ENCODE data around the gene HSD11B1L. TPM values are rescaled to one million over a fixed set of nuclear protein-coding genes. Genes with fewer than 3 reads are reported as not detected.
"Not testable (repeated sequence)": the region's sequence is repeated elsewhere in the genome, so short reads cannot be mapped to it uniquely, and the experiment has no call there.

The HSD11B1L gene
- total and polyA plus RNA-seq, 4 donors: 3.9 to 12.0 (median 7.1) TPM

DNA sequence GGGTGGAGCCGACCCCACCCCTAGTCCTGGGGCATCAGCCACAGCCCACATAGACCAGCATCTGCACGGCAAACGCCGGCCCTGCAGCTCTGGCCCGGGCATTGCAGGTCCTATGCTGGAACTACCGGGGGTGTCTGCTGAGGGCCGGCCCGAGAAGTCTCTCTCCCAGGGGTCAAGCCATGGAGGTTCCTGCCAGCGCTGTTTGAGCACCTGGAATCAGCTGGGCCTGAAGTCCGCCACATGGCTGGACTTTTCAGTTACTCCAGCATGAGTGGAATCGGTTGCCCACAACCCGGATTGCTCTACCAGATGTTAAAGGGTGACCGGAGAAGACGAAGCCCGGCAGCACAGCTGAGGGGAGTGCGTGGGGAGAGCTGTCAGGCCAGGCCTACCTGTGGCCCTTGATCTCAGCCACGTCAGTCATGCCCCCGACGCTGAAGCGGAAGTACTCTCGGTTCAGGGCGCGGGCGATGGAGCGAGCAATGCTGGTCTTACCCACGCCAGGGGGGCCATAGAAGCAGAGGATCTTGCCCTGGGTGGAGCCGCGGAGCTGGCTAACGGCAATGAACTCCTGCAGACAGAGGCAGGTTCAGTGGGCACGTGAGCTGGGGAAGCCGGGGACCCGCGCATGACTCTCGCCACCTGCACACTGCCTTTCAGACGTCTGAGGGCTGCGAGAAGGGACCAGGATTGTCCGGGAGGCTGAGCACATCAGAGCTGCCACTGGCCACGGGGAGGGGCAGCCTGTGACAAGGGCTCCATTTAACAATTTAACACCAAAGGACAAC, 18.0 kb downstream of the HSD11B1L start:
- 89% methylated on average over 38 of the region's 38 CpGs for WGBS, 2 donors
- intact Hi-C loops (cut with DNase I): no loop called here
- no peaks in the 10 kb centered on the region for H3K27me3 ChIP-seq (ENCODE audit: control insufficient read depth in 1 of 2, insufficient read depth in 2 of 2, low read length in 1 of 2)
- H3K27ac ChIP-seq (ENCODE audit: low read depth in 1 of 2, low read length in 2 of 2): no peak overlapping the region
- peaks cover 0 to 10% of the 10 kb centered on the region in 2 donors for H3K36me3 ChIP-seq (ENCODE audit: control insufficient read depth in 1 of 2, insufficient read depth in 2 of 2, low read length in 1 of 2)
- no peak overlapping the region for H3K4me3 ChIP-seq (ENCODE audit: low read length in 2 of 2)
- H3K9me3 ChIP-seq (ENCODE audit: control insufficient read depth, low read length): no peaks in the 10 kb centered on the region
- no peaks in the 10 kb centered on the region for H3K4me1 ChIP-seq (ENCODE audit: control insufficient read depth in 1 of 2, insufficient read depth in 2 of 2, low read length in 2 of 2)
- DNase-seq (no peak), ATAC-seq (ENCODE audit: low FRiP score) (no peak)

DNA sequence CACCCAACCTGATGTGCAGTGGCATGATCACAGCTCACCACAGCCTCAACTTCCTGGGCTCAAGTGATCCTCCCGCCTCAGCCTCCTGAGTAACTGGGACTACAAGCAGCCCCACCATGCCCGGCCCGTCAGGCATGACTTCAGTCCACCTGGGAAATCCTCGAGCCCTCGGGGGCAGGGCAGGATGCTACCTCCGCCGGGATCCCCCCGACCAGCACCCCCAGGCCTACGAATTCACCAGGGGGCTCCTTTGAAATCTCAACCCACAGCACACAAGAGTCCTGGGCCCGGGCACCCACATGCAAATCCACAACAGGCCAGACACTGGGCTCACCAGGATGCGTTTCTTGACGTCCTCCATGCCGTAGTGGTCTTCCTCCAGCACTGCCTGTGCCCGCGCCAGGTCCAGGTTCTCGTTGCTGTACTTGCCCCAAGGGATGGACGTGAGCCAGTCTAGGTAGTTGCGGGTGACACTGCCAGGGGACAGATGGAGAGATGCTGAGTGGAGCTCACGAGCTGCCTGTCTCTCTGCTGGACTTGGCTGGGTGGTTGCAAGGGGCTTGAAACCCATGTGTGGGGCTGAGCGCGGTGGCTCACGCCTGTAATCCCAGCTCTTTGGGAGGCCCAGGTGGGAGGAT, 19.7 kb downstream of the HSD11B1L start:
- Histone ChIP-seq H3K4me1 (ENCODE audit: control insufficient read depth in 1 of 2, insufficient read depth in 2 of 2, low read length in 2 of 2) (no peaks in the 10 kb centered on the region), H3K27ac (ENCODE audit: low read depth in 1 of 2, low read length in 2 of 2) (no peak overlapping the region), H3K36me3 (ENCODE audit: control insufficient read depth in 1 of 2, insufficient read depth in 2 of 2, low read length in 1 of 2) (peaks cover 0 to 8% of the 10 kb centered on the region in 2 donors), H3K9me3 (ENCODE audit: control insufficient read depth, low read length) (no peaks in the 10 kb centered on the region), H3K4me3 (ENCODE audit: low read length in 2 of 2) (no peak overlapping the region), H3K27me3 (ENCODE audit: control insufficient read depth in 1 of 2, insufficient read depth in 2 of 2, low read length in 1 of 2) (no peaks in the 10 kb centered on the region)
- intact Hi-C loops (cut with DNase I): no loop called here
- 94 to 95% methylated on average over 22 of the region's 22 CpGs for WGBS, 2 donors
- no peak for DNase-seq
- ATAC-seq (ENCODE audit: low FRiP score): no peak

DNA sequence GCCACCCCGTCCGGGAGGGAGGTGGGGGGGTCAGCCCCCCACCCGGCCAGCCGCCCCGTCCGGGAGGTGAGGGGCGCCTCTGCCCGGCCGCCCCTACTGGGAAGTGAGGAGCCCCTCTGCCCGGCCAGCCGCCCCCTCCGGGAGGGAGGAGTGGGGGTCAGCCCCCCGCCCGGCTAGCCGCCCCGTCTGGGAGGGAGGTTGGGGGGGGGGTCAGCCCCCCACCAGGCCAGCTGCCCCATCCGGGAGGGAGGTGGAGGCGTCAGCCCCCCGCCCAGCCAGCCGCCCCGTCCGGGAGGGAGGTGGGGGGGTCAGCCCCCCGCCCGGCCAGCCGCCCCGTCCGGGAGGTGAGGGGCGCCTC, 21.2 kb downstream of the HSD11B1L start:
- H3K36me3 ChIP-seq (ENCODE audit: control insufficient read depth in 1 of 2, insufficient read depth in 2 of 2, low read length in 1 of 2); H3K4me1 ChIP-seq (ENCODE audit: control insufficient read depth in 1 of 2, insufficient read depth in 2 of 2, low read length in 2 of 2); H3K4me3 ChIP-seq (ENCODE audit: low read length in 2 of 2); H3K9me3 ChIP-seq (ENCODE audit: control insufficient read depth, low read length); DNase-seq; H3K27me3 ChIP-seq (ENCODE audit: control insufficient read depth in 1 of 2, insufficient read depth in 2 of 2, low read length in 1 of 2); intact Hi-C loops (cut with DNase I); H3K27ac ChIP-seq (ENCODE audit: low read depth in 1 of 2, low read length in 2 of 2); ATAC-seq (ENCODE audit: low FRiP score): not testable (repeated sequence)
- 86 to 90% methylated on average over 8 to 23 of the region's 28 CpGs for WGBS, 2 donors

DNA sequence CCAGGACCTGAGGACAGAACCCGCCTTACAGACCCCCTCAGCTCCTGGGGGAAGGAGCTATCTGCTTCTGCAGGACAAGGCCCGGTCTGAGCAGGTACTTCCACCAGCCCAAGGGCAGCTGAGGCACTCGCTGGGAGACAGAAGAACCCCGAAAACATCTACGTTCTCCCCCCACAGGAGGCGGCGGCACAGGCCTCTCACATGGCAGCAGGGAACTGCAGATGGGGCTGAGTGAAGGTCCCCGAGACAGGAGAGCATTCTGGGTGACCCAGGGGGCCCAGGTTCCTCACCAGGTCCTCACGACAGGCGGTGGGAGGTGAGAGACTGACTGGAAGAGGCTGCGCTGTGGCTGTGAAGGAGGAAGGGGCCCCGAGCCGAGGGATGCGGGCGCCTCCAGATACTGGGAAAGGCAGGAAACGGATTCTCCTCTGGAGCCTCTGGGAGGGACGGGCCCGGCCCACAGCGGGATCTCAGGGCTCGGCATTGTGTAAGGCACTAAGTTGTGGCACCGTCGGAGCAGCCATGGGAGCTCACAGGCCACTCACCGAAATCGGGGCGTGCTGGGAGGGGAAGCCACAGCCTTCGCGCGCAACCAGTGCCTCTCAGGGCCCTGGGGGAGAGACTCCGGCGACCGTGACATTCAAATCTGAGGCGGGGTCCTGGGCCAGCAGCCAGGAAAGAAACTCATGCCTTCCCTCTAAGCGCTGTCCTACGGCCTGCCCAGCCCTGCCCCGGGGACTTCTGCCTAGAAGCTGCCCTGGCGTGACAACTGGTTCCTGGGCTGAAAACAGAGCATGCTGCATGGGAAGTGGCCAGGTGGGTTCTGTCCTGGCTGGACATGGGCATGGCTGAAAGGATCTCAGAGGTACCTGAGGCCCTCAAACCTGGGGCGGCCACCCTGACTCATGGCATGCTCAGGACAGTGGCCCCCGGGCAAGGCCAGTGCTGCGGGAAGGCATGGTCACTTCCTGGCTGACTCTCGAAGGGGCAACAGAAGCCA, 23.3 kb downstream of the HSD11B1L start:
- H3K36me3 ChIP-seq (ENCODE audit: control insufficient read depth in 1 of 2, insufficient read depth in 2 of 2, low read length in 1 of 2): peaks cover 0 to under 1% of the 10 kb centered on the region in 2 donors
- WGBS, 2 donors: 96% methylated on average over 40 of the region's 40 CpGs
- H3K27ac ChIP-seq (ENCODE audit: low read depth in 1 of 2, low read length in 2 of 2): no peak overlapping the region
- DNase-seq: no peak
- no peak overlapping the region for H3K4me3 ChIP-seq (ENCODE audit: low read length in 2 of 2)
- no peaks in the 10 kb centered on the region for H3K27me3 ChIP-seq (ENCODE audit: control insufficient read depth in 1 of 2, insufficient read depth in 2 of 2, low read length in 1 of 2)
- ATAC-seq (ENCODE audit: low FRiP score): no peak
- no peaks in the 10 kb centered on the region for H3K9me3 ChIP-seq (ENCODE audit: control insufficient read depth, low read length)
- intact Hi-C loops (cut with DNase I): no loop called here
- H3K4me1 ChIP-seq (ENCODE audit: control insufficient read depth in 1 of 2, insufficient read depth in 2 of 2, low read length in 2 of 2): no peaks in the 10 kb centered on the region

GRCh38 chr19:5705552-5705951, 24.7 kb downstream of the HSD11B1L start:
- Histone ChIP-seq H3K27ac (ENCODE audit: low read depth in 1 of 2, low read length in 2 of 2) (no peak overlapping the region), H3K36me3 (ENCODE audit: control insufficient read depth in 1 of 2, insufficient read depth in 2 of 2, low read length in 1 of 2) (no peaks in the 10 kb centered on the region), H3K4me1 (ENCODE audit: control insufficient read depth in 1 of 2, insufficient read depth in 2 of 2, low read length in 2 of 2) (no peaks in the 10 kb centered on the region), H3K9me3 (ENCODE audit: control insufficient read depth, low read length) (no peaks in the 10 kb centered on the region), H3K4me3 (ENCODE audit: low read length in 2 of 2) (no peak overlapping the region), H3K27me3 (ENCODE audit: control insufficient read depth in 1 of 2, insufficient read depth in 2 of 2, low read length in 1 of 2) (no peaks in the 10 kb centered on the region)
- WGBS, 2 donors: 82 to 84% methylated on average over 16 of the region's 16 CpGs
- DNase-seq: no peak
- intact Hi-C loops (cut with DNase I): no loop called here
- ATAC-seq (ENCODE audit: low FRiP score): no peak

DNA sequence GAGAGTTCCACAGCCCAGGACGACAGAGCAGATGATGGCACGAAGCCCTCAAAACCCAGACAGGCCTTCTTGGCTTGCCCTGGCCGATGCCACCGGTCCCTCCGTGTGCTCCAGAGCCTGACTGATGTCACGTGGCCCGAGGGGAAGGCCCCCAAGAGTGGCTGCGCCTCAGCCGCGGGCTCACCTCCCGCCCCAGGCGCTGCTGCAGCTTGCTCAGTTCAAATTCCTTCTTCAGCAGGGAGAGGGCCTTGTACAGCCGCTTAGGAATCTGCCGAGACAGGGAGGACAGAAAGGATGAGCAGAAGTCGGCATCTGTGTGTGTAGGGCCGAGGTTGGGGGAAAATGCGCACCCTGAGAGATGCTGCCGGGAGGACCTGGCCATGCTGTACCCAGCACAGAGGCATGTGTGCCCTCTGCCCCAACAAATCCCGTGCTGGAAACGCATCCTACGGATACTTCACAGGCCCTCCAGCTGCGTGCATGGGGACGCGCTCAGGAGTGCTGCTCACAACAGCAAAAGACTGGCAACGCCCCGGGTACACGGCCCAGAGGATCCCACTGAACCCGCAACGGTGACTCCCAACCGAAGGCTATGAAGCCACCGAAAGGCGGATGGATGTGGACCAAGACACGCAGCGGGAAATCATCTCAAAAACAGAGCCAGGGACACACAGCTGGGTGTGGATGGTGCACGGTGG, 26.2 kb downstream of the HSD11B1L start:
- H3K27me3 ChIP-seq (ENCODE audit: control insufficient read depth in 1 of 2, insufficient read depth in 2 of 2, low read length in 1 of 2): no peaks in the 10 kb centered on the region
- no peaks in the 10 kb centered on the region for H3K9me3 ChIP-seq (ENCODE audit: control insufficient read depth, low read length)
- intact Hi-C loops (cut with DNase I): no loop called here
- H3K4me3 ChIP-seq (ENCODE audit: low read length in 2 of 2): no peak overlapping the region
- peaks cover 0 to 5% of the 10 kb centered on the region in 2 donors for H3K36me3 ChIP-seq (ENCODE audit: control insufficient read depth in 1 of 2, insufficient read depth in 2 of 2, low read length in 1 of 2)
- no peaks in the 10 kb centered on the region for H3K4me1 ChIP-seq (ENCODE audit: control insufficient read depth in 1 of 2, insufficient read depth in 2 of 2, low read length in 2 of 2)
- DNase-seq (peak in 1 of 2 donors; percentile 74), ATAC-seq (ENCODE audit: low FRiP score) (no peak)
- WGBS, 2 donors: 94 to 96% methylated on average over 35 of the region's 35 CpGs
- no peak overlapping the region for H3K27ac ChIP-seq (ENCODE audit: low read depth in 1 of 2, low read length in 2 of 2)

- peaks cover 0 to 7% of the 10 kb centered on the region in 2 donors for H3K36me3 ChIP-seq (ENCODE audit: control insufficient read depth in 1 of 2, insufficient read depth in 2 of 2, low read length in 1 of 2)
- H3K27me3 ChIP-seq (ENCODE audit: control insufficient read depth in 1 of 2, insufficient read depth in 2 of 2, low read length in 1 of 2): no peaks in the 10 kb centered on the region
- H3K4me3 ChIP-seq (ENCODE audit: low read length in 2 of 2): no peak overlapping the region
- DNase-seq: no peak
- intact Hi-C loops (cut with DNase I): no loop called here
- 91% methylated on average over 36 to 37 of the region's 37 CpGs for WGBS, 2 donors
- no peak overlapping the region for H3K27ac ChIP-seq (ENCODE audit: low read depth in 1 of 2, low read length in 2 of 2)
- no peaks in the 10 kb centered on the region for H3K4me1 ChIP-seq (ENCODE audit: control insufficient read depth in 1 of 2, insufficient read depth in 2 of 2, low read length in 2 of 2)
- no peak for ATAC-seq (ENCODE audit: low FRiP score)
- no peaks in the 10 kb centered on the region for H3K9me3 ChIP-seq (ENCODE audit: control insufficient read depth, low read length)
These were observed 27.0 kb downstream of the HSD11B1L start for GRCh38 chr19:5707576-5708575.

Measured in aorta (tissue), 5 donors.